Measurements from ENCODE around the gene HEG1.

- TF ChIP-seq CTCF (IDR thresholded peaks at IDR 0.05) (no peak), ATF2 (CRISPR knock-in tag; IDR thresholded peaks at IDR 0.05; ENCODE audit: borderline replicate concordance, low read depth) (no peak), ELF4 (CRISPR knock-in tag; IDR thresholded peaks at IDR 0.05; ENCODE audit: low read depth) (no peak), TP53 (CRISPR knock-in tag; IDR thresholded peaks at IDR 0.05) (no peak)
Measured at GRCh38 chr3:125008766-125009165, 47.0 kb downstream of the HEG1 start.
